GM19025 (cell line): Measurements from ENCODE around the gene WDR90.
"Not testable (repeated sequence)": the region's sequence is repeated elsewhere in the genome, so short reads cannot be mapped to it uniquely, and the experiment has no call there.

ENCODE experiments used
- ATAC-seq: cut with Tn5 transposase; IDR thresholded peaks from one replicate; pipeline ENCODE4 v1.9.1; 2021; ENCODE audit warnings: mild to moderate bottlenecking, low read depth, moderate library complexity; ENCODE audit not compliant: unreplicated experiment

Gene WDR90

GRCh38 chr16:684071-684794, 35.1 kb downstream of the WDR90 start, which contains the start of gene JMJD8:
Gene JMJD8, minus strand, starts transcription at chr16:684334. Its CDS starts 15 bp downstream, at chr16:684319.
- ATAC-seq = peak; percentile 70

GRCh38 chr16:684961-685696, 36.0 kb downstream of the WDR90 start:
- ATAC-seq = no peak

DNA sequence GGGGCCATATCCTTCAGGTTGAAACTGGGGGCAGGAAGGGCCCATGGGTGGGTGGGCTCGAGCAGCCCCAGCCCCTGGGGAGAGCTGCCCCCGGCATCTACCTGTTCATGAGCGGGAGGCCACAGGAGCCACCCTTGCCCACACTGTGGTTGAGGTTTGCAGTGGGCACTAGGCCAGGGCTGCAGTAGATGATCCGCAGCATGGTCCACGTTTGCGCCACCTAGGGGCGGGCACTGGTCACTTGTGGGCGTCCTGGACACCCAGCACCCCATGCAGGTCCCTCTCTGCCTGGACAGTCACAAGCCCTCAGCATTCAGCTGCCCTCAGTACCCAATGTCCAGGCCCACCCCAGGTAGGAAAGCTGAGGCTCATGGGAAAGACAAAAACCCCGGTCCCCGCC, 36.8 kb downstream of the WDR90 start:
- no peak for ATAC-seq

GRCh38 chr16:686459-687260, 37.5 kb downstream of the WDR90 start:
- no peak for ATAC-seq

DNA sequence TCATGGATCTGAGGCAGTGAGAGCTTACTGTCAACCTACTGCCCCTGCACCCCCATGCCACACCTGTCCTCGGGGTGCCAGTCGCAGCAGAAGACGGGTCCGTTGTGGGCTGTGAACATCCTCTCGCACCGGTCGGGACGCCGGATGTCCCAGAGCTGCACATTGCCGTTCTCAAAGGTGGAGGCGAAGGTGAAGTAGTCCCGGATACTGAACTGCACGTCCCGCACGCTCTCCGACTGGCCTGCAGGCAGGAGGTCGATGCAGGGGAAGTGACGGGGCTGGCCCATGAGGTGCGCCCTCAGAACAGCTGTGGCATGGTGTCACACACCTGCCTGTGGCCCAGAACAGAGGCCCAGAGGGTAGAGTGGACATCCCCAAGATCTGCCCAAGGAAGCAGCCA, 38.3 kb downstream of the WDR90 start:
- no peak for ATAC-seq

GRCh38 chr16:689175-689897, 40.2 kb downstream of the WDR90 start:
- no peak for ATAC-seq

DNA sequence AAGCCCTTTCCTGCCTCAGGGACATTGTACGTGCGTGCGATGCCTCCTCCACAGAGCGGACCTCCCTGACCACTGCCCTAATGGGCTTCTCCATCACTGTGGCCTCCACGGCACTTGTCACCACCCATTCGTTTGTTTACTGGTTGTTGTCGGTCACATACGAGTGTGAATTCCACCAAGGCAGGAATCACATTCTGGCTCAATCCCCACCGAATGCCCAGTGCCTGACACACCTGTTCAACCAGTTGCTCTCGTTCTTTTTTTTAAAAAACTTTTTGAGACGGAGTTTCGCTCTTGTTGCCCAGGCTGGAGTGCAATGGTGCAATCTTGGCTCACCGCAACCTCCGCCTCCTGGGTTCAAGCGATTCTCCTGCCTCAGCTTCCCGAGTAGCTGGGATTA, 42.1 kb downstream of the WDR90 start:
- ATAC-seq = not testable (repeated sequence)

- no peak for ATAC-seq
Observed at GRCh38 chr16:692356-693108, 43.4 kb downstream of the WDR90 start.

GRCh38 chr16:693364-693763, 44.2 kb downstream of the WDR90 start:
- ATAC-seq = no peak

- ATAC-seq = no peak
Observed at GRCh38 chr16:693766-694165, 44.6 kb downstream of the WDR90 start.

DNA sequence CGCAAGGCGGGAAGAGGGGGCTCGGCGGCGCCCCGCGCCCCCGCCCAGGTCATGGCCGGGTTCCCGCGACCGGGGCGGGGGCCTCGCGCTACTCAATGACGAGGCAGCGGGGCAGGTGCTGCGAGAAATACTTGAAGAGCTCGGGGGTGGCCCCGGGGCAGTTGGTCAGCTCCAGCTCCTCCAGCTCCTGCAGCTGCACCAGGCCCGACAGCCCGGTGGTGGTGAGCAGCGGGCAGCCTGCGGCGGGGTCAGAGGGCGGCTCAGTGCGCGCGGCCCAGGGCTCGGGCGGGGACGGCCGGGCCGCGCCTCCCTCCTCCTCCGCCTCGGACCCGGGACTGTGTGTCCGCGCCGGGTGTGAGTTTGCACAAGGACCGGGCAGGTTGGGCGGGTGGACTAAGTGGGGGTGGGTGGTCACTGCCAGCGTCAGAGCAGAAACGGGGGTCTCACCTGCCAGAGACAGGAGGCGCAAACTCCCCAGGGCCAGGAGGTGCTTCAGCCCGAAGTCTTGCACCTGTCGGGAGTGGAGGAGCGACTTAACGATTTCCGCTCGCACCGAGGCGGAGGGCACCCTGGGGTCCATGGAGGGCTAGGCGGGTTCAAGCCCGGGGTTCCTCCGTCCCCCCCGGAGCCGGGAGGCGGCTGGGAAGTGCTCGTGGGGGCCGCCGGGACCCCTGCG, 45.2 kb downstream of the WDR90 start:
- no peak for ATAC-seq

GRCh38 chr16:694863-695354, 45.7 kb downstream of the WDR90 start:
- ATAC-seq = no peak

DNA sequence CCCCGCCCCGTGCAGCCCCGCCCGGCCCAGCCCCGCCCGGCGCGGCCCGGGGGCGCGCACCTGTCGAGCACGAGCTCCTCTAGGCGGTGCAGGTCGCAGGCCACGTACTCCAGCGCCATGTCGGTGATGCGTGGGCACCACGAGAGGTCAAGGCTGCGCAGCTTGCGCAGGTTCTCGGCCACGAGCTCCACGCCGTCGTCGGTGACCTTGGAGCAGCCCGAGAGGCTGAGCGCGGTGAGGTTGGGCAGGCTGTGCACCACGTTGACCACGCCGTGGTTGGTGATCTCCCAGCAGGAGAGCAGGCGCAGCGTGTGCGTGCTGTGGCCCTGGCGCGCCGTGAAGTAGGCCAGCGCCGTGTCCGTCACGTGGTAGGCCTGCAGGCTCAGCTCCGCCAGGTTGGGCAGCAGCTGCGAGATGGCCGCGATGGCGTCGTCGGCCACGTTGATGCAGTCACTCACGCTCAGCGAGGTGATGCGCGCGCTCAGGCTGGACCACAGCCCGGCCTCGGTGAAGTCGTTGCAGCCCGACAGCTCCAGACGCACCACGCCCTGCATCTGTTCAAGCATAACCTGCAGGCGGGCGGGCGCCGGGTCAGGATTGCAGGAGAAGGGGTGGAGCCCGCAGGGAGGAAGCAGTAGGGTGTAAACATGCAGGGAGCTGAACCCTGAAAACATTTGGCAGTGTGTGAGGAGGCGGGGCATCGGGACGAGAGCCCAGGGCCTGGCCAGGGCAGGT, 46.4 kb downstream of the WDR90 start:
- no peak for ATAC-seq

DNA sequence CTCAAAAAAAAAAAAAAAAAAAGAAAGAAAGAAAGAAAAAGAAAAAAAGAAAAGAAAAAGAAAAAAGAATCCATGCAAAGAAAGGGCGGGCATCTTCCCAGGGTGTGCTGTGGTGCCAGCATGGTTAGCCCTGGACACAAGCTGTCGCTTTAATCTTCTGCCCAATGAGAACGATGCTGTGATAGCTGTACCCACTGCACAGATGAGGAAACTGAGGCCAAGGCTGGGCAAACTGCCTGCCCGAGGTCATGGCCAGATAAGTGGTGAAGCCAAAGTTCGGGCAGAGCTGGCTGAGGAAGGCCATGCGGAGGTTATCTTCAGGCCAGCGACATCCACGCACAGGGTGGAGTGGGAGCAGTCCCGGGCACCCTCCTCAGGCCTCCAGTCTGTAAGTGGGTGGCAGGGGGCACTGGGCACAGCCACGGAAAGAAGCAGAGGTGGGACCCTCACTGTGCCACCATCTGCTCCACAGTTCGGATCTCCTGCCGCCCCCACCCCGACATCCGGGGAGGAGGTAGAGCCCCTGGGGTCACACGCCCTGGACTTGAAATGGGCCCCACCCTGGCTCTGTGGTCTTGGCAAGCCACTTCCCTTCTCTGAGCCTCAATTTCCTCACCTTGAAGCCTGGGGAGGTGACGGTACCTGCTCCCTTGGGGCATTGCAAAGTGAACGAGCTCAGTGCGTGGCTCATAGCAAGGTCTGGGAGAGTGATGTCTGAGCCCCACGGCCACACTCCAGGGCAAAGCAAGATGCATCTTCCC, 49.9 kb downstream of the WDR90 start:
- no peak for ATAC-seq

GRCh38 chr16:700684-701584, 51.8 kb downstream of the WDR90 start:
- no peak for ATAC-seq

- ATAC-seq = no peak
Observed at GRCh38 chr16:702341-702740, 53.2 kb downstream of the WDR90 start.

DNA sequence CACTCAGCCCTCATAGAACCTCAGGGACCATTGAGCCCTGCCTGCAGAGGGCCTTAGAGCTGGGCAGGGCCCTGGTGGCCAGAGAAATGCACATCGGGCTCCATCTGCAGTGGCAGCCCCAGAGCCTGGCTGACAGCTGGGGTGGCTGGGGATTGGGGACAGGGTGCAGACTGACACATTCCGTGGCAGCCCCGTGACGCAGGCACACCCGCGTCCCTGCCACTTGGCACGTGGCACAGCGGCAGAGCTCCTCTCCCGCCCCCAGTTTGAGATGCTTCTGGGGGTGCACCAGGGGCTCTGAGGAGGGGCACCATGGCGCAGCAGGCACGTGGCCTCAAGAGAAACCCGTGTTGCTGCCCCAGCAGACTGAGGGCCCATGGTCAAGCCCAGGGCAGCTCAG, 54.2 kb downstream of the WDR90 start:
- no peak for ATAC-seq
